Measurements from ENCODE around the gene RDX. TPM values are rescaled to one million over a fixed set of nuclear protein-coding genes. Genes with fewer than 3 reads are reported as not detected.

Gene RDX
- total and polyA plus RNA-seq, 2 of the 4 experiments (the other 2 are of a cell fraction) = 61.1 to 72.4 TPM

DNA sequence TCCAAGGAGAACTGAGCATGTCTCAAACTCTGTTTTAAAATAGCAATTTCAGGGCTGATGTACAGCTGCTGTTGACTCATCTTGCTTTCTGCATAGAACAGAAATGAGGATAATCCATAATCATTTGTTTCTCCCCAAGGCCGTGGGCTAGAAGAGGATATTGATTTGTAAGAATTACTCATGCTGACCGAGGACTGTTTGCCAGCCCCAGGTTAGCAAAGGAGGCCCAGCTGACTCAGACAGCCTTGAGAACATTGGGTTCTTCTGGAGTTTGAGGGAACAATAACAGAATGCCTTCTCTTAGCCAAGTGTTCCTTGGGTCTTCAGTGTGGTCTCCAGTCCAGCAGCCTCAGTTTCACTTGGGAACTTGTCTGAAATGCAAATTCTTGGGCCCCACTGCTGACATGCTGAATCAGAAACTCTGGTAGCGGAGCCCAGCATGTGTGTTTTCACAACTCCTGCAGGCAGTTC is 111.3 kb downstream of the RDX start:
- H3K36me3 ChIP-seq (ENCODE audit: control insufficient read depth, insufficient read depth, low read length) = no peaks in the 10 kb centered on the region
- DNase-seq = peak; percentile 83
- POLR2A ChIA-PET (ENCODE audit: unreplicated experiment) = no interaction called here

More for the DNA sequence above, 111.3 kb downstream of the RDX start:
- no peak for TF ChIP-seq BHLHE40 (IDR thresholded peaks at IDR 0.05; ENCODE audit: low read depth, low read length)
- TF ChIP-seq, protein P1, sequence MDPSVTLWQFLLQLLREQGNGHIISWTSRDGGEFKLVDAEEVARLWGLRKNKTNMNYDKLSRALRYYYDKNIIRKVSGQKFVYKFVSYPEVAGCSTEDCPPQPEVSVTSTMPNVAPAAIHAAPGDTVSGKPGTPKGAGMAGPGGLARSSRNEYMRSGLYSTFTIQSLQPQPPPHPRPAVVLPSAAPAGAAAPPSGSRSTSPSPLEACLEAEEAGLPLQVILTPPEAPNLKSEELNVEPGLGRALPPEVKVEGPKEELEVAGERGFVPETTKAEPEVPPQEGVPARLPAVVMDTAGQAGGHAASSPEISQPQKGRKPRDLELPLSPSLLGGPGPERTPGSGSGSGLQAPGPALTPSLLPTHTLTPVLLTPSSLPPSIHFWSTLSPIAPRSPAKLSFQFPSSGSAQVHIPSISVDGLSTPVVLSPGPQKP (IDR thresholded peaks at IDR 0.05; ENCODE audit: borderline replicate concordance, low read depth, low read length) = no peak
- TF ChIP-seq SMC3 (IDR thresholded peaks at IDR 0.05; ENCODE audit: low read depth, low read length) = no peak
- TF ChIP-seq RAD21 (IDR thresholded peaks at IDR 0.05; ENCODE audit: low read length) = no peak
- TF ChIP-seq, protein P2, sequence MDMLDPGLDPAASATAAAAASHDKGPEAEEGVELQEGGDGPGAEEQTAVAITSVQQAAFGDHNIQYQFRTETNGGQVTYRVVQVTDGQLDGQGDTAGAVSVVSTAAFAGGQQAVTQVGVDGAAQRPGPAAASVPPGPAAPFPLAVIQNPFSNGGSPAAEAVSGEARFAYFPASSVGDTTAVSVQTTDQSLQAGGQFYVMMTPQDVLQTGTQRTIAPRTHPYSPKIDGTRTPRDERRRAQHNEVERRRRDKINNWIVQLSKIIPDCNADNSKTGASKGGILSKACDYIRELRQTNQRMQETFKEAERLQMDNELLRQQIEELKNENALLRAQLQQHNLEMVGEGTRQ (IDR thresholded peaks at IDR 0.05; ENCODE audit: low read depth, low read length) = no peak
- no peak for TF ChIP-seq RFX5 (IDR thresholded peaks at IDR 0.05; ENCODE audit: low read depth, low read length)
- no peak for TF ChIP-seq MXI1 (IDR thresholded peaks at IDR 0.05; ENCODE audit: borderline replicate concordance, low read depth, low read length)
- TF ChIP-seq MAFK (IDR thresholded peaks at IDR 0.05; ENCODE audit: low read depth, low read length) = no peak
- no peak for TF ChIP-seq CEBPB (IDR thresholded peaks at IDR 0.05; ENCODE audit: low read depth, low read length)
- CTCF ChIA-PET = no interaction called here
- H3K9ac ChIP-seq (ENCODE audit: low read depth, low read length) = no peak overlapping the region
- no peak overlapping the region for H4K5ac ChIP-seq (ENCODE audit: low read depth, low read length)
- peak; percentile 74 for ATAC-seq (ENCODE audit: low read depth)
- H2BK15ac ChIP-seq (ENCODE audit: low read depth, low read length) = no peak overlapping the region
- no peak overlapping the region for H3K4me3 ChIP-seq (ENCODE audit: insufficient read depth, low read depth, low read length)
- no peak overlapping the region for H2AK9ac ChIP-seq (replicated peaks; ENCODE audit: low read depth, low read length, poor library complexity)
- no TSS peak for BruUV-seq (replicated peaks)
- no peak overlapping the region for H3K18ac ChIP-seq (ENCODE audit: low read depth, low read length)
- no peak overlapping the region for H2BK120ac ChIP-seq (ENCODE audit: low read depth, low read length)
- H4K8ac ChIP-seq (ENCODE audit: low read depth in 2 of 2, low read length in 2 of 2) = no peak overlapping the region
- H3K23ac ChIP-seq (ENCODE audit: low read depth, low read length) = no peak overlapping the region
- no peak overlapping the region for H2AFZ ChIP-seq (replicated peaks; ENCODE audit: low read length, poor library complexity)
- in situ Hi-C loops (cut with MboI; ENCODE audit: low sequenced_read_pairs) (loop anchor here (25.0 kb wide), 1 partner anchor 223 kb away; no protein-coding TSS in a partner anchor), intact Hi-C loops (cut with micrococcal nuclease) (no loop called here), dilution Hi-C loops (cut with HindIII; ENCODE audit: low sequenced_read_pairs, unreplicated experiment) (no loop called here)
- H3K14ac ChIP-seq (replicated peaks; ENCODE audit: low read depth, low read length) = no peak overlapping the region
- no peak overlapping the region for H3K56ac ChIP-seq (ENCODE audit: extremely low read depth, insufficient read depth, low read length)
- H4K20me1 ChIP-seq (ENCODE audit: insufficient read depth, low read length) = no peaks in the 10 kb centered on the region
- WGBS, 2 experiments (ENCODE audit: extremely low coverage in 2 of 2, insufficient read length in 1 of 2) = 50% methylated on average over 2 of the region's 3 CpGs; no CpG with 5 or more reads in 1 of the 2 experiments
- H2AK5ac ChIP-seq (ENCODE audit: low read depth, low read length) = no peak overlapping the region
- H3K27me3 ChIP-seq (ENCODE audit: control insufficient read depth, insufficient read depth, low read length) = no peaks in the 10 kb centered on the region
- 0 out of 2 replicates have a peak overlapping the region, but pooled peaks have one; percentile 2 for H3K4me2 ChIP-seq (ENCODE audit: low read depth, low read length)
- H3K9me1 ChIP-seq (ENCODE audit: insufficient read depth, low read length) = peaks cover 4% of the 10 kb centered on the region; the same call in 1 of the 2 replicates
- no peaks in the 10 kb centered on the region for H3K9me3 ChIP-seq (ENCODE audit: control insufficient read depth, insufficient read depth, low read length)
- no peak overlapping the region for H3K4ac ChIP-seq (ENCODE audit: low read depth, low read length)
- H3K4me1 ChIP-seq (ENCODE audit: control insufficient read depth, insufficient read depth, low read length) = peaks cover 5% of the 10 kb centered on the region
- no peak overlapping the region for H2BK5ac ChIP-seq (ENCODE audit: low read depth, low read length, poor library complexity, severe bottlenecking)
- no peak overlapping the region for H3K27ac ChIP-seq (ENCODE audit: insufficient read depth, low read length)
- H2BK20ac ChIP-seq (ENCODE audit: low read depth, low read length) = no peak overlapping the region
- H4K91ac ChIP-seq (ENCODE audit: insufficient read depth, low read depth, low read length) = no peak overlapping the region
- no peaks in the 10 kb centered on the region for H3K79me1 ChIP-seq (ENCODE audit: low read depth in 1 of 2, low read length in 2 of 2)
